Limb (tissue), 2 donors: Measurements from ENCODE around the gene CDH7.

Experiments used
- DNase-seq, 2 donors: peaks; one replicate each; pipeline ENCODE4 v3.0.0-alpha.2; 2016; ENCODE audit errors: extremely low spot score in 2 of 2

Gene CDH7, protein sequence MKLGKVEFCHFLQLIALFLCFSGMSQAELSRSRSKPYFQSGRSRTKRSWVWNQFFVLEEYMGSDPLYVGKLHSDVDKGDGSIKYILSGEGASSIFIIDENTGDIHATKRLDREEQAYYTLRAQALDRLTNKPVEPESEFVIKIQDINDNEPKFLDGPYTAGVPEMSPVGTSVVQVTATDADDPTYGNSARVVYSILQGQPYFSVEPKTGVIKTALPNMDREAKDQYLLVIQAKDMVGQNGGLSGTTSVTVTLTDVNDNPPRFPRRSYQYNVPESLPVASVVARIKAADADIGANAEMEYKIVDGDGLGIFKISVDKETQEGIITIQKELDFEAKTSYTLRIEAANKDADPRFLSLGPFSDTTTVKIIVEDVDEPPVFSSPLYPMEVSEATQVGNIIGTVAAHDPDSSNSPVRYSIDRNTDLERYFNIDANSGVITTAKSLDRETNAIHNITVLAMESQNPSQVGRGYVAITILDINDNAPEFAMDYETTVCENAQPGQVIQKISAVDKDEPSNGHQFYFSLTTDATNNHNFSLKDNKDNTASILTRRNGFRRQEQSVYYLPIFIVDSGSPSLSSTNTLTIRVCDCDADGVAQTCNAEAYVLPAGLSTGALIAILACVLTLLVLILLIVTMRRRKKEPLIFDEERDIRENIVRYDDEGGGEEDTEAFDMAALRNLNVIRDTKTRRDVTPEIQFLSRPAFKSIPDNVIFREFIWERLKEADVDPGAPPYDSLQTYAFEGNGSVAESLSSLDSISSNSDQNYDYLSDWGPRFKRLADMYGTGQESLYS

DNA sequence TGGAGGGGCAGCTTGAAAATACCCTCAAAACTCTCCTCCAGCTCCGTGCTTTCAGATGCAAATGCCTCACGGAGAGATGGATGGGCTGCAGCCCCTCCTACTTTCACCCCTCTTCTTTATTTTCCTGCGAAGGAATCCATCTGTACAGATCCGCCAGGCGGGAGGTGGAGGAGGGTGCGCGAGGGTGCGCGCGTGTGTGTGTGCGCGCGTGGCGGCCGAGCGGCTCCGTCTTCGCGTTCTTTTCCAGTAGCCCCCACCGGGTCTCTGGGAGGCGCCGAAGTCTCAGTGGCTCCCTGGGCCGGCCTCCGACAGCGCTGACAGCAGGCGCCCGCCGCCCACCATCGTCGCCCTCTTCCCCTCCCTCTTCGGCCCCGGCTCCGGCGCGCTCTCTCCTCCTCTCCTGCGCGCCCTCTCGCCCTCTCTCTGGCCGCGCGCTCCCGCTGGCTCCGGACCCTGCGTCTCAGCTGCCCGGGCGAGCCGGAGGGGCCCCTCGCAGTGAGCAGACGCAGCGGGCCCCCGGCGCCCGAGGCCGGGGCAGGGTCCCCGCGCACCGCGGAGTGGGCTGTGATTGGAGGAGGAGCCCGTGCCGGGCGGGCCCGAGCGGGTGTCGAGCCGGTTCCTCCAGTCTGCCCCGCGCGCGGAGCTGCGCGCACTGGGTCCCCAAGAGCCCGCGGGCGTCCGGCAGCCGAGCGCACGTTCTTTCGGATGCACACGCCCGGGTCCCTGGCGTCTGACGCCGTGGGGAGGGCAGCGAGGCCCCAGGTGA is at the start of gene CDH7:
Gene CDH7 (plus strand): TSS at position 624 of the 766 bp plus-strand sequence. CDS start 11,831 bp downstream, outside the sequence.
- DNase-seq: peak; percentile 27 to 80

DNA sequence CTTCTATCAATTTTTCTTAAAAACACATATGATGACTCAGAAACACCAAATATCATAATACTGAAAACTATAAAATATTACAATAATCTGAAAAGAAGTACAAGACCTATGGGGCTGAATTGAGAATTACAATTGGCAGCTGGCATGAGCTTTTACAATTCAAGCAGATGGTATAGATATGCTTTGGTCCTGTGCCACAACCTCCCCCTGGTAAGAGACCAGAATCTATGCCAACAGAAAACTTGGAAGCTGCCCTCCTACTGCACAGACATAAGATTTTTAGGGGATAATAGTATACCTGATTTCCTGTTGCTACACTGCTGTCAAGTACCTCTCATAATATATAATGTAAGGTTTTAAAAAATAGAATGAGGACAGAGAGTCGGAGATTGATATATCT is 46.8 kb upstream of the CDH7 start:
- no peak for DNase-seq

DNA sequence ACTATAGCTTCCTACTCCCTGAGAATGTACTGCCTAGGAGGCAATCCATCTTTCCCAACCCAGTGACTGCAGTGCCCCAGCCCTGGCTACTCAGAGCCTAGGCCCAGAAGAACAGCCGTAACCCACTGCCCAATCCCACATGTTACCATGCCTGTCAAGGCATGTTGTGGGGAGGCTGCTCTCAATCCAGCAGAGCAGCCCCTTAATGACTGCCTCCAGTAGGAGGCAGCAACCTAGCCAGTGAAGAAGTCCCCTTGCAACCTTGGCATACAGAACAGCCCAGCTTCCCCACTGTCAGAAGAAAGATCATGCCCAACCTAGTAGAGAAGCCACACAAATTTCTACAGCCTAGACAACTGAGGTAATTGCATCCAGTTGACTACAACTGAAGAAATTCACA is 44.2 kb upstream of the CDH7 start:
- no peak for DNase-seq

DNA sequence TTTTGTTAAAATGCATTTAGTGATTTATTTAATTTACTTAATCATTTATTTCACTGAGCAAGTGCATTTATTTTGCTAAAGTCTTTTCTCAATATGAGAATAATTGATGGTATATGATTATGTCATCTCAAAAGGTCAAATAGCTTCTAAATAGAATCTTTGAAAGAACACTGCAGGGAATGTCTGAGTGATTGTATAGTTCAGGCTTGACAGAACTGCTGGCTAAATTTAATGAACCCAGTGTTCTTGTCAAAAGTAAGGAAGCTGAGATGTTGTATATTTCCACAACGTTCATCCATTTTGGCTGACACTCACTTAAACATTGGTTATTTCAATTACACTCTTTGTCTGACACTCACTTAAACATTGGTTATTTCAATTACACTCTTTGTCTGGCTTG is 39.3 kb upstream of the CDH7 start:
- DNase-seq: no peak

DNA sequence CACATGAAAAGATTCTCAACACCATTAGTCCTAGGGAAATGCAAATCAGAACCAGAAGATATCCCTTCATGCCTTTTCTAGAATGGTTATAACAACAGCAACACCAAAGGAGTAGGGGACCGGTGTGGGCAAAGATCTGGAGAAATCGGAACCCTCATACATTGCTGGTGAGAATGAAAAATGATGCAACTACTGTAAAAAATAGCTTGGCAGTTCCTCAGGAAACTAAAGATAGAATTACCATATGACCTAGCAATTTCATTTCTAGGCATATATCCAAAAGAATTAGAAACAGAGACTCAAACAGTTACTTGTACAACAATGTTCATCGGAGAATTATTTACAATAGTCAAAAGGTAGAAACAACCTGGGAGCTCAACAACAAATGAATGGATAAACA is 29.2 kb upstream of the CDH7 start:
- no peak for DNase-seq

DNA sequence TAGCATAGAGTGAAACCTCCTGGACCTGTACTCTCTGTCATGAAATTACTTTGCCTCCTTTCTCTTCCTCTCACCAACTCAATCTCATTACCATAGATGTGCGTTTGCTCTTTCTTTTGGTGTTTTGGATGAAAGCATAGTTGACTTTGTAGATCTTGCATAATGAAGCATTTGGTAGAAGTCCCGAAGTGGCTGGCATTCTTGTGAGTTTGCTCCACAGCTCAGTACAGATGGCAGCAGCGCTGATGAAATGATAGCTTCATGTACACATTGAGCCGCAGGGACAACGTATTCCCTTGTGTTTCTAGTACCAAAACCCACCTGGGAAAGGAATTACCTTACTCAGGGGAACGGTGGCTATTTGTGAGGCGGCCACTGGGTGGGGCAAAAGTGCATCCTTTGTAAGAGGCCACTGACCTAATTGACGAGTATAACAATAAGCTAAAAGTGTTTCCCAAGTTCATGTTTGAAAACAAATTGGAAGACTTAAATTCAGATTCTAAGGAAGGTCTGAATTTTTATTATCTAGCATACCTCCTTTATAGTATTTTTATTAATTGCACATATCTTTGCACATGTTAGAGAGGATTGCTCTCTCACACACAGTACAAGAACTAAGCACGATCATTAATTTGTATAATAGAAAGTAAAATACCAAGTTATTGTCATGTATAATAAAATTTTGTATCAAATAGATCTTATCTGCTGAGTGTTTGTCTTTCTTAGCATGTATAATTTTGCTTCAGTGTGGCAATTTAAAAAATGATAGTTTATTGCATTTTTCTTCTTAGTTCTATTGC is 25.4 kb upstream of the CDH7 start:
- no peak for DNase-seq

DNA sequence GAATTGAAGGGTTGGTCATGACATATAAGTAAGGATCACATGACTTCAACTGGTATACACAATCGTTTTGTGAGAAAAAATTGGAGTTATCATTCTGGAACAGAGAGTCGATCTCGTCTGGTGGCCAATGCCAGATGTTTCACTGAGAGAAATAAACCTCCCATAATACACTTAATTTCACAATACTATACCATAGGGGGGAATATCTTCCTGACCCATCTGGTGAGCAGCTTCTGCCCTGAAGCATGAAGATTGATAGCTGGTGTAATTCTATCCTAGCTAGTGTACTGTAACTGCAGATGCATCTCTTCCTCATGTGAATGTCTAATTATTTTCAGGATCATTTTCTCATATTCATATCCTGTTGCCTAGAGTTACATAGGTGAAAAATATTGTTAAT is 15.7 kb upstream of the CDH7 start:
- DNase-seq: no peak

DNA sequence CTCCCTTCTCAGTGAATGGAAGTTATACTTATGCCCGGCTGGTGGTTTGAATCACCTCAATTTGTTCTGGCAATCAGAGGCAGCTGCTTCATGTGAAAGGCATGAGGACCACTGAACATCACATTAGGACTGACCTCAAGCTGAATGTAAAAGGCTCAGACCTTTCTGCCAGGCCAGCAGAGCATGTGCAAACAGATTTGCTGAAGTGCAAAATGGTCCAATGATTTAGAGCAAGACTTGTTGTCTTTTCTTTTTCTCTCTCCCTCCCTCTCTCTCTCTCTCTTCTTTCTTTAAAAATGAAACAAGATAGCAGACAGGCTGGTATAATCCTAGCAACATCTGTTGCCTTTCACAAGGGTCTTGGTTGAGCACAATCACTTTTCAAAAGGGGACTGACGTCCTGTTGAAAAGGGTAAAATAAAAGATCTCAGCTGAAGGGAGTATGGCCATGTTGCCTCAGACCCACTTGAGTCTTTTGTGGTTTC is 13.3 kb upstream of the CDH7 start:
- DNase-seq: no peak

DNA sequence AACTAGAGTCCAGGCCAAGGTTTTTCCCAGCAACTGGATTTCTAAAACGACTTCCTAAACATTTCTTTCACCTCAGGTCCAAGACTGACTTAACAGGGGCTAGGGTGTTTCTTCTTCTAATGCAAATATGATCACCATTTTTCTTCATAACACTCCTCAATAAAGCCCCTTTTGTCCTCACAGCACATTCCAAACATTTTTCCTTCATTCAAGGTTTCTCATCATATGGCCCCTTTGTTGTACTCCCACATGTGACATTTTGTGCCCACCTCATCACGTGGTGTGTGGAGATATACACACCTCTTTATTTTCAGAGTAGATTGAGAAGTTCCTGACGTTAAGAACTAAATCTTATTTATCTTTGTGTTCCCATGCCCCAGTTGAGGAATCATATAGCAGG is 3.9 kb upstream of the CDH7 start:
- DNase-seq: no peak

DNA sequence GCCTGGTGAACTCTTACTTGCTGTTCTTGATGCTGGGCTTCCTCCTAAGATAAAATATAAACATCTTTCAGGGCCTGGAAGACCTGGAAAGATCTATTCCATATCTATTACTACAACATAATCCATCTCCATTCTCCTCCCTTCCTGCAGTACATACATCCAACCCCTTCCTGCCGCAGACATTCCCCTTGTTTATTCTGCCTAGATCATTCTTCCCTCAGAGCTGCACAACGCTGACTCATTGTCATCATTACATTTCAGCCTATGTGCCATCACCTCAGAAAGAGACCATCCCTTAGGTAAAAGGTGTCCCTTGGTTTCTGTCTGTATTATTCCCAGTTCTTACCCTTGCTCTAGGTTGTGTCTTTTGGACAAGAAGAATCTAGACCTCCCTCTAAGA is 2.5 kb upstream of the CDH7 start:
- no peak for DNase-seq

DNA sequence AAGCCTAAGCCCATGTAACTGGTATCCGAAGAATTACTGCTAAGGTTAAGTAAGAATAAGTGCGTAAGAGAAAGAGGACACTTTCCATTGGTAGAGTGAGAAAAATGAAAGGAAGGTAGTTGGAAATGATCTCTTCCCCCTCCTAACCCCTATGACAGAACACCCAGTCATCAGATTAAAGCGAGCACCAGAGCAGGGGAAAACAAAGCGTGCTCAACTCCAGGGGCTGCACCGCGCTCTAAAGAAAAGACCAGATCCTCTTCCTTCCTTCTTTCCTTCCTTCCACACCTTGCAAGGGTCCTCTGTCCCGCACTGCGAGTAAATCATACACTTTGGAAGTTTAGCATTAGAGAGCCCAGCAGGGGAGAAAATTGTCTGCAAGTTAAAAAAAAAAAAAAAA is 971 bp upstream of the CDH7 start:
- no peak for DNase-seq

DNA sequence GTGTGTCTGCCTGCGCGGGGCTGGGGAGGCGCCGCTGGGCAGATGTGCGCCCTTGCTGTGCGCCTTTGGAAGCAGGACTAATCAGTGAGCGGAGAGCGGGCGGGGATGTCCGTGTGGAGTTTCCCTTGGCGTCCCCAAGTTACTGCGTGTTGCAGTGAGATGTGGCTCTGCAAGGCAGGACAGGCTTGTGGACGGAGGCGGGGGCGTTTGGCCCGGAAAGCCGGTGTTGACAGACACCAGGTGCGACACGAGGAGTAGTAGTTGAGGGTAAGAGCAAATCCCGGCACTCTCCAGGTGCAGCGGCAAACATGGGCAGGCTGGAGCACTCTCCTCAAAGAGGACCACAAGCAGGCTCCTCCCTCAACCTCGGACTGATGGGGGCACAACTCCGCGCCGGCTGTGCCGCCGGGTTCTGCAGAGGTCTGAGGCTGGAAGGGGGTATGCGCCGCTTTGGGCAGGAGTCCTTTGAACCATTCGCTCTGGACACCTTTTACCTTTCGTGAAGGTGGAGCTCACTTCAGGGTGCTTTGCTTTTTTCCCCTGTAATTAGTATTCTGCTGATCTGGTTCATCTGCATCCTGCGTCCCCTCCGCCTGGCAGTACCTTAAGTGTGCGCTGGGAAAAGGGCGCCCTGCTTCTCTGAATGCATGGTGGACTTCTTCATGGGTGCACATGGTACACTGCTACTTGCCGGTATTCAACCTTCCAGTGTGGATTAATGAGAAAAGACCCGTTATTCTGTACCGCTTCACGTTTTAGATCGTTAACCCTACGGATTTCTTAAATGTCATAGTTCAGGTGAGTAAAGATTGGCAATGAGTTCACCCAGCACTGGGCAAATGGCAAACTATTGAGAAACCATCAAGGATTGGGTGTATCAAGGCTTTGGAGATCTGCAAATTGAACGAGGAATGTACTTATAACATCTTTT is 608 bp downstream of the CDH7 start:
- no peak for DNase-seq

DNA sequence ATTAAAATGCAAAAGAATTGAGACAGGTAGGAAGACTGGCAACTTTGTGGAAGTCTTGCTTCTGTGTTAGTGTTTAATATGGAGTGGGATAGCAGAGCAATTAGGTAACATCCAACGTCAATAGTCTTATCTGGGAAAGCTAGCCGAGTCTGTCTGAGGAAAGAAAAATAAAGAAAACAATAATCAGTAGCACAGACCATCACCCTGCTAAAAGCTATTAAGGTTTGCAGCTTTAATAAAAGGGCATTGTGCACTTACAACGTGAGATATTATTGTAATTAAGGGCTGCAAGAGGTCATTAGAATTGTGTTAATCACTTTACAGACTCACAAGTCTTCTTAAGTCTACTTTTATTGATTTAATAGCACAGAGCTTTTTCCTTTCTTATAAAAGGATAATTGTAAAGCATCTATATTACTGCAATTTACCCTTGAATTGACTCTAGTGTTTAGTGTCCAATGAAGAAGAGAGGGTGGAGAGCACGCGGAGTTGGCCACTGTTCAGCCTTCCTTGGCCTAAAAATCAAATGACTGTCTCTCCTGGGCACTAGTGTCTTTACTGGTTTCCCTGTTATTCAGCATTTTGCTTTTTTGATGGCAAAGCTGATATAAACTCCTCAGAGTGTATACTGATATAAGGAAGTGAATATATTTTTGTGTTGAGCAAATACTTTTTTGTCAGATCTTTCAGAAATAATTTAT is 2.0 kb downstream of the CDH7 start:
- no peak for DNase-seq

DNA sequence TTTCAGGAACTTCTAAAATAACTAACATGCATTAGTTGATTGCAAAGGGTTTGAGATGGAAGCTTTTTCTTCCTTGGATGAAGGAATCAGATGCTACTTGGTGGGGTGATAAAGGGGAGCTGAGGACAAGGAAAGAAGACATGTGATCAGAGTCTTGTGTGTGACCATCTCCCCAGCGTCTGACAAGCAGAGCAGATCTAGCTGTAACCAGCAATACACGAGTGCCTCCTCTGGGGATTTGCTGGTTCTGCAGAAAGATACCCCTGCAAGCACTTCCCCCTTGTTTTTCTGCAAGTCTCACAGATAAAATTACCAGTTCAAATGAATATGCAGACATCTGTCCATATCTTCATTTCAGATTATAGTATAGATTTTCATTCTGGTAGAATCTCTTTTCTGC is 2.7 kb downstream of the CDH7 start:
- DNase-seq: peak; percentile 49 to 52

DNA sequence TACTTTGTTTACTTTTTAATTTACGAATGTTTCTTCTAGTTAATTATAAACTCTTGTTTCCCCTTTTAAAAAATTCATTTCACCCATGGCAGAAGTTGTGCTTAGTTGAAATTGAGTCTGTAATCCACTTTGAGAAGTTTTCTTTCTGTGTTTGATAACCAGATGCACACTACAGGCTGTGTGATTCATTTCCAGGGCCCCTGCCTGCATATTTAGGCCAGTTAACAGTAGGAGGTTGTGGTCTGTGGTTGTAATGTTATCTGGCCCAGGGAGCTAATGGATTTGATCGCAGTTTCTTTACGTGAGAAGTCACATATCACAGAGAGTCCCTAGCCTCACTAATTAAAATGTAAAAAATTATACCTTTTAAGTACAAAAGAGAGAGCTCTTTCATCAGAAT is 3.3 kb downstream of the CDH7 start:
- DNase-seq: no peak

DNA sequence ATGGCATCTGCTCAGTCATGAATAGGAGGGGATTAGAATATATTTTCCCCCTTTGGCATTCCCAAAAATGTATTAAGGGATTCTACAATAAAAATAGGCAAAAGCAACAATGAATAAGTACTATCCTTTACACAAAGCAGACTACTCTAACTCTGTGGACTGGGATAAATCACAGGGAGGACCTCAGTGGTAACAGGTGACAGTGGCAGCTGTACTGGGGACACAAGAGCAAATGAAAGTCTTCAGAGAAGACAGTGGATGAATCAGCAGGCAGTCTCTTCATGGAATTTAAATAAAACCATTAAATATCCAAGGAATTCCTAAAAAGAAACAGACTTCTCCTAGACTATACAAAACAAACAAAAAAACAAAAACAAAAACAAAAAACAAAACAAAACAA is 4.8 kb downstream of the CDH7 start:
- no peak for DNase-seq

DNA sequence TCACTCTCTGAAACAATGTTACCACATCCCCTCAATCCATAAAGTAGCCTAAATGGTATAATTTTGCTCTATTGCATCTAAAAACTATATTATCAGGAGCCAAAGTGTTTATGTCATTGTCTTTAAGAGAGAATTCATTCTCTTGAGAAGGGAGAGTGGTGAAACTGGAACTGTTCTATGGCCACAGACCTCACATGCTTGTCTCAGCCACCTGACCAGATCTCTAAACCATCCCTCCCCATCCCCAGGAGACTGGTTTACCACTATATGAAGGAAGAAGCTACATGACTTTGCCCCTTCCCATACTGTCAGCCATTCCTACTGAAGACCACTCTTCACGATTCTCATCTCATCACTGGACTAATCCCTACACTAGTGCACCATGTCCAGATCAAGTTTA is 9.6 kb downstream of the CDH7 start:
- no peak for DNase-seq

DNA sequence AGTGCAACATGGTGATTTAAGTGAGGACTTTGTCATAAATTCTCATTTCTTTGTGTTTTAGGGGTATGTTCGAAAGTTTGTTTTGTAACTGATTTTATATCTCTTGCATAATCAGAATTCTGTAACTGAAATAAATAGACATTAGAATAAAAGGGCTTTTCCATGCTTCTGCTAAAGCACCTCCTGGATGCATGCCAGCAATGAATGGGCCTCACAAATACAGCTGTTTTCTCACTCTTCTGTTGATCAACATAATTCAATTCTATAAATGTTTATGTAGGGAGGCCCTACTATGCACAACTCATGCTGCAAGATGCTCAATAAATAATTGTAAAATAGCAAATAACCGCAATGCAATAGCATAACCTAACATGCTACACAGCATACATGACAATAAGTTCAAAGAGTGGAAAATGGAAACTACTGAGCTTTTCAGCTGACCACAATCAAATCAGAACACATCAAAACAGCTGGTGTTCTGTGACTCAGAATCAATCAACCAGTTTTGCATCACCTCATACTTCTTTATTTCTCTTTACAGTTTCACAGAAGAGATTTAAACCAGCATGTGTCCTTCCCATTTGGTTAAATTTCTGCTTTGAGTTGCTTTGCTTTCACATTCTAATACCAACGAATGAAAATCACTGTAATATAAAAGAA is 11.0 kb downstream of the CDH7 start:
- no peak for DNase-seq

DNA sequence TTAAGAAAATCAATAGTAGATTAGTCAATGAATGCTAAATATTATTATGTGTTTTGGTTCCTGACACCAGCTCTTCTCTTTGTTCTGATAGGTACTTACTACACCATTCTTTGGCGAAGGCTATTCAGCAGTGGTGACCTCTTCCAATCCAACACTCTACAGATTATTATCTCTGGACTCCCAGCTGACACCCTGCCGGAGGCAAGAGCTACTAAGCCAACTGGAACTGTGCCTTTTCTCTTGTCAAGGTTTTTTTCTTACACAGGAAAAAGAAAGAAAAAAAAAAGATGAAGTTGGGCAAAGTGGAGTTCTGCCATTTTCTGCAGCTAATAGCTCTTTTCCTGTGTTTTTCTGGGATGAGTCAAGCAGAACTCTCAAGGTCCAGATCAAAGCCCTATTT is 11.7 kb downstream of the CDH7 start:
- DNase-seq: no peak
